IMR-90 (cell line): ENCODE measurements around the gene TRPV3. TPM values are rescaled to one million over a fixed set of nuclear protein-coding genes. Genes with fewer than 3 reads are reported as not detected.

ENCODE experiments used
- ATAC-seq: fragments of 200-7000 bp; cut with Tn5 transposase; 2 replicates; pipeline ENCODE4 v1.9.1; 2020; ENCODE audit warnings: low read depth, mild to moderate bottlenecking, moderate library complexity
- Bru-seq: library from RNA; stranded (reverse); fragments of 400-500 nt; gene quantifications from one replicate; lab custom pipeline; 2021; lab: Mats Ljungman, UMichigan
- BruChase-seq, 2 experiments: library from RNA; stranded (reverse); fragments of 400-500 nt; gene quantifications; one replicate each; lab custom pipeline; 2021; lab: Mats Ljungman, UMichigan
- BruUV-seq: library from RNA; stranded (reverse); fragments of 400-500 nt; replicated peaks from 2 replicates; lab custom pipeline; 2021; lab: Mats Ljungman, UMichigan
- CTCF ChIA-PET: fragments of 300-600 bp; formaldehyde crosslinking; extraction: SDS; loops from one replicate; lab custom pipeline; 2021; ENCODE audit warnings: antibody characterized with exemption; lab: Yijun Ruan, JAX
- POLR2A ChIA-PET: fragments of 300-600 bp; sonication (Branson Sonifier 250); formaldehyde crosslinking; loops from one replicate; lab custom pipeline; 2022; ENCODE audit warnings: antibody characterized with exemption; ENCODE audit not compliant: unreplicated experiment; lab: Charles Lee
- DNase-seq: peaks from one replicate; pipeline ENCODE4 v3.0.0; 2013
- H2AFZ ChIP-seq: replicated peaks from 2 replicates; pipeline ENCODE3; 2013; ENCODE audit warnings: low read length, mild to moderate bottlenecking; ENCODE audit not compliant: poor library complexity
- H2AK5ac ChIP-seq: 2 replicates; pipeline ENCODE4 v1.6.1; 2013; ENCODE audit warnings: low read depth, low read length, inconsistent platforms
- H2AK9ac ChIP-seq: replicated peaks from 2 replicates; pipeline ENCODE3; 2013; ENCODE audit warnings: mild to moderate bottlenecking, low read depth, low read length, moderate library complexity; ENCODE audit not compliant: poor library complexity
- H2BK120ac ChIP-seq: 2 replicates; pipeline ENCODE4 v1.6.1; 2013; ENCODE audit warnings: low read depth, low read length, inconsistent platforms
- H2BK15ac ChIP-seq: 3 replicates; pipeline ENCODE4 v1.6.1; 2013; ENCODE audit warnings: low read depth, low read length, inconsistent platforms
- H2BK20ac ChIP-seq: 2 replicates; pipeline ENCODE4 v1.6.1; 2013; ENCODE audit warnings: low read depth, mild to moderate bottlenecking, inconsistent platforms, low read length, moderate library complexity
- H2BK5ac ChIP-seq: 2 replicates; pipeline ENCODE4 v1.6.1; 2013; ENCODE audit warnings: mild to moderate bottlenecking, low read depth, low read length, inconsistent platforms; ENCODE audit not compliant: poor library complexity, severe bottlenecking
- H3K14ac ChIP-seq: replicated peaks from 2 replicates; pipeline ENCODE4 v1.6.1; 2013; ENCODE audit warnings: low read depth, low read length, inconsistent platforms
- H3K18ac ChIP-seq: 2 replicates; pipeline ENCODE4 v1.6.1; 2013; ENCODE audit warnings: low read depth, low read length, control low read depth
- H3K23ac ChIP-seq: 2 replicates; pipeline ENCODE4 v1.6.1; 2013; ENCODE audit warnings: low read depth, low read length, inconsistent platforms
- H3K27ac ChIP-seq: 2 replicates; pipeline ENCODE4 v1.5.1; 2013; ENCODE audit warnings: mild to moderate bottlenecking, control low read depth, low read length; ENCODE audit not compliant: insufficient read depth
- H3K27me3 ChIP-seq: 2 replicates; pipeline ENCODE4 v1.6.1; 2013; ENCODE audit warnings: low read length; ENCODE audit not compliant: control insufficient read depth, insufficient read depth
- H3K36me3 ChIP-seq: 2 replicates; pipeline ENCODE4 v1.6.1; 2013; ENCODE audit warnings: low read length, mixed read lengths; ENCODE audit not compliant: control insufficient read depth, insufficient read depth
- H3K4ac ChIP-seq: 2 replicates; pipeline ENCODE4 v1.6.1; 2013; ENCODE audit warnings: low read depth, low read length, inconsistent platforms
- H3K4me1 ChIP-seq: 2 replicates; pipeline ENCODE4 v1.6.1; 2013; ENCODE audit warnings: low read length, mixed read lengths; ENCODE audit not compliant: control insufficient read depth, insufficient read depth
- H3K4me2 ChIP-seq: 2 replicates; pipeline ENCODE4 v1.6.1; 2013; ENCODE audit warnings: low read depth, mild to moderate bottlenecking, control low read depth, low read length, moderate library complexity
- H3K4me3 ChIP-seq: 2 replicates; pipeline ENCODE4 v1.5.1; 2013; ENCODE audit warnings: low read depth, mild to moderate bottlenecking, control low read depth, low read length, moderate library complexity; ENCODE audit not compliant: insufficient read depth
- H3K56ac ChIP-seq: 2 replicates; pipeline ENCODE4 v1.6.1; 2013; ENCODE audit warnings: low read length, inconsistent platforms; ENCODE audit not compliant: insufficient read depth; ENCODE audit errors: extremely low read depth
- H3K79me1 ChIP-seq, 2 experiments: 2 replicates each; pipeline ENCODE4 v1.6.1; 2013; ENCODE audit warnings: low read length in 2 of 2, inconsistent platforms in 1 of 2, low read depth in 1 of 2
- H3K9ac ChIP-seq: 2 replicates; pipeline ENCODE4 v1.6.1; 2013; ENCODE audit warnings: low read depth, low read length, control low read depth
- H3K9me1 ChIP-seq: 2 replicates; pipeline ENCODE4 v1.6.1; 2013; ENCODE audit warnings: low read length, inconsistent platforms; ENCODE audit not compliant: insufficient read depth
- H3K9me3 ChIP-seq: 2 replicates; pipeline ENCODE4 v1.6.1; 2013; ENCODE audit warnings: low read length; ENCODE audit not compliant: control insufficient read depth, insufficient read depth
- H4K20me1 ChIP-seq: 2 replicates; pipeline ENCODE4 v1.6.1; 2013; ENCODE audit warnings: low read length, inconsistent platforms; ENCODE audit not compliant: insufficient read depth
- H4K5ac ChIP-seq: 2 replicates; pipeline ENCODE4 v1.6.1; 2013; ENCODE audit warnings: mild to moderate bottlenecking, low read depth, low read length, control low read depth
- H4K8ac ChIP-seq, 2 experiments: 2 replicates each; pipeline ENCODE4 v1.6.1; 2013; ENCODE audit warnings: low read depth in 2 of 2, low read length in 2 of 2, control low read depth in 1 of 2, inconsistent platforms in 1 of 2
- H4K91ac ChIP-seq: 2 replicates; pipeline ENCODE4 v1.6.1; 2013; ENCODE audit warnings: low read depth, low read length, inconsistent platforms; ENCODE audit not compliant: insufficient read depth
- RCOR1 ChIP-seq: IDR thresholded peaks from 2 replicates; pipeline ENCODE4 v1.6.1; 2012; ENCODE audit warnings: mild to moderate bottlenecking, low read length, improper control_type of control experiment; ENCODE audit not compliant: insufficient replicate concordance
- WGBS, 2 experiments: methylation state at CpG; one replicate each; pipeline versions ENCODE4 v1.1.5 to v1.1.7; 2013; ENCODE audit warnings: missing lambda C conversion rate in 2 of 2; ENCODE audit not compliant: insufficient read length in 1 of 2; ENCODE audit errors: extremely low coverage in 2 of 2; 5-methylcytosine and 5-hydroxymethylcytosine counted together
- dilution Hi-C: fragments of 300-500 bp; cut with HindIII; formaldehyde crosslinking; loops from one replicate; pipeline ENCODE4 v1.14.3; 2018; ENCODE audit warnings: low sequenced_read_pairs; ENCODE audit not compliant: unreplicated experiment
- in situ Hi-C: fragments of 300-500 bp; cut with MboI; formaldehyde crosslinking; loops from 3 replicates; pipeline ENCODE4 v1.14.3; 2019; ENCODE audit warnings: low sequenced_read_pairs, inconsistent platforms, mixed read lengths
- intact Hi-C: fragments of 100-400 bp; cut with micrococcal nuclease; formaldehyde crosslinking; loops from 2 replicates; pipeline ENCODE4 v1.10.0; 2022
- long read RNA-seq: library from polyadenylated mRNA; unstranded; transcript quantifications from one replicate; pipeline ENCODE4 v2.0.0, GENCODE V29; 2021; ENCODE audit not compliant: unreplicated experiment
- polyA plus RNA-seq, 3 experiments: library from polyadenylated mRNA; depleted of rRNA; stranded (reverse); fragments of >200 nt; gene quantifications; 2 replicates each; pipeline ENCODE4 v1.2.3, GENCODE V29; 2012; ENCODE audit warnings: low replicate concordance in 1 of 3
- total RNA-seq: library from RNA; depleted of rRNA; stranded (reverse); fragments of >200 nt; gene quantifications from 2 replicates; pipeline ENCODE4 v1.2.3, GENCODE V29; 2012; rRNA removed
- TF ChIP-seq, protein P1 (sequence below): fragments of 150-350 bp; IDR thresholded peaks from 2 replicates; pipeline ENCODE4 v1.6.1; 2017; ENCODE audit warnings: mild to moderate bottlenecking, antibody characterized with exemption, low read length, low read depth

Gene TRPV3
- under 0.01 and 0.18 TPM in 2 replicates for total RNA-seq
- polyA plus RNA-seq (2012; rRNA removed): 0.10 and 0.26 TPM in 2 replicates
- 0.03 and 0.14 TPM in 2 replicates for polyA plus RNA-seq (2012; cell fraction: cytosol; rRNA removed)
- polyA plus RNA-seq (2012; cell fraction: nucleus; rRNA removed; ENCODE audit: low replicate concordance): 0.59 and 1.5 TPM in 2 replicates
- Bru-seq, nascent RNA: percentile 26 among the genes with signal in this experiment
- BruChase-seq, experiment 1, labeled RNA remaining after a 6-hour chase: percentile 26 among the genes with signal in this experiment
- percentile 24 among the genes with signal in this experiment for BruChase-seq, experiment 2, labeled RNA remaining after a 2-hour chase
- long read RNA-seq, partial matches to known transcripts: 3 of 3 reads
- long read RNA-seq, other reads (novel, unspliced or antisense): 0 of 3 reads

DNA sequence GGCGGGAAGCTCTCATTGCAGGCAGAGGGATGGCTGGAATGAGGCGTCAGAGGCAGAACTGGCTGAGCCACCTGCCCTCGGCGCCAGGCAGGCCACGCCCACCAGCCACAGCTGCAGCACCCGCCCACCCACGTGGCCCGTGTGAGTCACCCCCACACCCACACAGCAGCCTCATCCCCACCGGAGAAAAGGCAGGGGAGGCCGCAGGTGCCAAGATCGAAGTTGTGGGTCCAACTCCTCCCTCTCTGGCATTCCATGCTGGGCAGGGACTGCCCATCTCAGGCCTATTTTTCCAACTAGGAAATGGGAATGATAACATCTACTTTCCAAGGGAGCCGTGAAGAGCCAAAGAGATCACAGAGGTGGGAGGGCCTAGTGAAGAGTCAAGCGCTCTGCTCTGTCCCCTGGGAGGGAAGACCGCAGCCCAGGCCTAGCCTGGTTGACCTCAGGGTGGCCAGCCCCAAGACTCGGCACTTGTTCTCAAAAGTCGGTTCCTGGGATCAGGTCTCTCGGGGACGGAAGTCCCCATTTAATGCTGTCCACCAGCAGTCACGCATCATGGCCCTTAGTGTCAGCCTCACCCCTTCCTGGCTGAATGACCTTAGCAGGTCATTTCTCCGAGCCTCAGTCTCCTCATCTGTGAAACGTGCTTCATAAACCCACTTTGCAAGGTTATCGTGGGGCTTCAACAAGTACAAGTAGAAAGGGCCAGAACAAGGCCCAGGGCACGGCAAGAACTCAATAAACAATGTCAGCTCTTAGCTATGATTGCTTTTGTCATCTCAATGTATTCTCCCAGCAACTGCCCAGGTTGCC is at the start of gene TRPV3:
TRPV3 (minus strand) TSS at position 45 of the 816 bp plus-strand sequence. CDS start 2,962 bp downstream, outside the sequence.
- ATAC-seq (no peak), DNase-seq (no peak)

More for the DNA sequence above, at the start of gene TRPV3:
- Histone ChIP-seq H3K14ac (peak within 1 kb of the TSS; percentile 66; the same call in 1 of the 2 replicates), H4K8ac (no peak within 1 kb of the TSS), H2AFZ (peak within 1 kb of the TSS; percentile 93), H2BK5ac (peak within 1 kb of the TSS; percentile 74), H4K91ac (peak within 1 kb of the TSS; percentile 63; the same call in 1 of the 2 replicates), H3K27ac (no peak within 1 kb of the TSS), H2BK15ac (peak within 1 kb of the TSS; percentile 9; the same call in 1 of the 3 replicates), H4K5ac (no peak within 1 kb of the TSS), H3K23ac (no peak within 1 kb of the TSS; the same call in 1 of the 2 replicates), H3K9me1 (peaks cover 5% of the 10 kb centered on the region; the same call in 1 of the 2 replicates), H3K4me1 (peaks cover 7% of the 10 kb centered on the region), H2AK5ac (peak within 1 kb of the TSS; percentile 50; the same call in 1 of the 2 replicates), H2BK20ac (no peak within 1 kb of the TSS; the same call in 1 of the 2 replicates), H3K36me3 (no peaks in the 10 kb centered on the region), H3K4me2 (no peak within 1 kb of the TSS; the same call in 1 of the 2 replicates), H3K9ac (no peak within 1 kb of the TSS), H3K4me3 (no peak within 1 kb of the TSS), H3K4ac (peak within 1 kb of the TSS; percentile 79), H3K56ac (no peak within 1 kb of the TSS; the same call in 1 of the 2 replicates), H2AK9ac (peak within 1 kb of the TSS; percentile 82), H3K27me3 (peaks cover 2% of the 10 kb centered on the region; the same call in 1 of the 2 replicates), H3K9me3 (no peaks in the 10 kb centered on the region), H3K18ac (no peak within 1 kb of the TSS), H2BK120ac (peak within 1 kb of the TSS; percentile 90; the same call in 1 of the 2 replicates), H3K79me1 (no peaks in the 10 kb centered on the region), H4K20me1 (no peaks in the 10 kb centered on the region)
- WGBS, 2 experiments: 89% methylated on average over 10 of the region's 23 CpGs; no CpG with 5 or more reads in 1 of the 2 experiments
- BruUV-seq: no TSS peak
- dilution Hi-C loops (no loop called here), in situ Hi-C loops (no loop called here), intact Hi-C loops (no loop called here)
- POLR2A ChIA-PET: no interaction called here
- TF ChIP-seq RCOR1: no peak
- TF ChIP-seq, protein P1, sequence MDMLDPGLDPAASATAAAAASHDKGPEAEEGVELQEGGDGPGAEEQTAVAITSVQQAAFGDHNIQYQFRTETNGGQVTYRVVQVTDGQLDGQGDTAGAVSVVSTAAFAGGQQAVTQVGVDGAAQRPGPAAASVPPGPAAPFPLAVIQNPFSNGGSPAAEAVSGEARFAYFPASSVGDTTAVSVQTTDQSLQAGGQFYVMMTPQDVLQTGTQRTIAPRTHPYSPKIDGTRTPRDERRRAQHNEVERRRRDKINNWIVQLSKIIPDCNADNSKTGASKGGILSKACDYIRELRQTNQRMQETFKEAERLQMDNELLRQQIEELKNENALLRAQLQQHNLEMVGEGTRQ: peak; percentile 51; the same call in 1 of the 2 replicates
- CTCF ChIA-PET: no interaction called here
